HG03575 (cell line): ENCODE results near the gene EIF3F.

Source experiments
- ATAC-seq: cut with Tn5 transposase; IDR thresholded peaks from one replicate; pipeline ENCODE4 v1.9.1; 2021; ENCODE audit not compliant: unreplicated experiment, insufficient number of reproducible peaks, low FRiP score; ENCODE audit errors: extremely low read depth

The EIF3F gene

GRCh38 chr11:8034604-8035190, 47.6 kb downstream of the EIF3F start:
- ATAC-seq, result no peak

- no peak for ATAC-seq
These were observed 48.2 kb downstream of the EIF3F start for GRCh38 chr11:8035200-8035855.

GRCh38 chr11:8036002-8036802, 49.1 kb downstream of the EIF3F start:
- no peak for ATAC-seq

- no peak for ATAC-seq
These were observed 49.8 kb downstream of the EIF3F start for GRCh38 chr11:8036986-8037385.

GRCh38 chr11:8038393-8038792, 51.3 kb downstream of the EIF3F start:
- ATAC-seq, result no peak

GRCh38 chr11:8038811-8039529, 51.8 kb downstream of the EIF3F start:
- ATAC-seq, result no peak

GRCh38 chr11:8039530-8040260, 52.6 kb downstream of the EIF3F start:
- no peak for ATAC-seq

GRCh38 chr11:8040261-8040920, 53.3 kb downstream of the EIF3F start:
- ATAC-seq, result no peak

- no peak for ATAC-seq
These were observed 53.8 kb downstream of the EIF3F start for GRCh38 chr11:8040921-8041285.

- ATAC-seq, result no peak
These were observed 54.4 kb downstream of the EIF3F start for GRCh38 chr11:8041576-8041975.

- no peak for ATAC-seq
These were observed 56.6 kb downstream of the EIF3F start for GRCh38 chr11:8043756-8044155.

- ATAC-seq, result no peak
These were observed 58.7 kb downstream of the EIF3F start for GRCh38 chr11:8045839-8046238.

- no peak for ATAC-seq
These were observed 60.2 kb downstream of the EIF3F start for GRCh38 chr11:8047382-8047781.

GRCh38 chr11:8049084-8049483, 61.9 kb downstream of the EIF3F start:
- ATAC-seq, result no peak
